GM21786 (cell line): ENCODE data around the gene PRG3.
"Not testable (repeated sequence)": the region's sequence is repeated elsewhere in the genome, so short reads cannot be mapped to it uniquely, and the experiment has no call there.

Experiments used
- ATAC-seq: cut with Tn5 transposase; IDR thresholded peaks from one replicate; pipeline ENCODE4 v1.9.1; 2021; ENCODE audit not compliant: unreplicated experiment

Gene PRG3

GRCh38 chr11:57341250-57341808 is 39.6 kb downstream of the PRG3 start:
- ATAC-seq, result no peak

- ATAC-seq, result no peak
Observed at GRCh38 chr11:57340039-57340615, 40.8 kb downstream of the PRG3 start.

GRCh38 chr11:57339328-57339727 is 41.6 kb downstream of the PRG3 start:
- no peak for ATAC-seq

- no peak for ATAC-seq
Observed at GRCh38 chr11:57338142-57338541, 42.8 kb downstream of the PRG3 start, which contains the start of gene P2RX3. Gene P2RX3 (plus strand): TSS chr11:57338352. CDS start chr11:57338551, 199 bp downstream.

GRCh38 chr11:57336856-57337255 is 44.1 kb downstream of the PRG3 start:
- ATAC-seq, result not testable (repeated sequence)

GRCh38 chr11:57336111-57336666 is 44.8 kb downstream of the PRG3 start:
- no peak for ATAC-seq

- ATAC-seq, result peak; percentile 99
Observed at GRCh38 chr11:57335343-57336110, 45.4 kb downstream of the PRG3 start, which contains the start of gene SSRP1. Gene SSRP1 (minus strand): TSS chr11:57335892. CDS start chr11:57335121, 771 bp downstream.

GRCh38 chr11:57335023-57335342 is 46.0 kb downstream of the PRG3 start:
- ATAC-seq, result peak; percentile 2

- ATAC-seq, result no peak
Observed at GRCh38 chr11:57332694-57333440, 48.1 kb downstream of the PRG3 start.

GRCh38 chr11:57331720-57332119 is 49.2 kb downstream of the PRG3 start:
- no peak for ATAC-seq

- no peak for ATAC-seq
Observed at GRCh38 chr11:57330029-57330428, 50.9 kb downstream of the PRG3 start.

- no peak for ATAC-seq
Observed at GRCh38 chr11:57327721-57328120, 53.2 kb downstream of the PRG3 start.
